HepG2 (cell line): Measurements from ENCODE around the gene PCBP4. TPM values are rescaled to one million over a fixed set of nuclear protein-coding genes. Genes with fewer than 3 reads are reported as not detected.
A peak's percentile ranks its signal among the peaks of the same experiment; 100 is the strongest.

Experiments
- ASH2L ChIP-seq: fragments of 300-600, 200-600 bp; sonication (generic); IDR thresholded peaks from 2 replicates; pipeline ENCODE4 v1.7.0; 2017; ENCODE audit warnings: low read depth, mild to moderate bottlenecking, moderate library complexity, mixed read lengths, low read length; ENCODE audit not compliant: insufficient read length
- ATF7 ChIP-seq, 2 experiments: fragments of 450-650 bp in 1 of 2; sonication (generic) in 1 of 2; formaldehyde crosslinking in 1 of 2; IDR thresholded peaks; 2 replicates each; pipeline versions ENCODE4 v1.4.0 to v1.6.1; 2016 to 2020; ENCODE audit warnings: antibody characterized with exemption in 1 of 2, mild to moderate bottlenecking in 1 of 2, missing genetic modification reagents in 1 of 2
- BRD4 ChIP-seq: sonication (generic); formaldehyde crosslinking; IDR thresholded peaks from 2 replicates; pipeline ENCODE4 v1.4.0; 2020; ENCODE audit warnings: missing genetic modification reagents
- HNRNPK ChIP-seq: fragments of 200-400 bp; formaldehyde crosslinking; IDR thresholded peaks from 2 replicates; pipeline ENCODE4 v1.6.1; 2018; ENCODE audit warnings: low read length, low read depth, moderate library complexity, mild to moderate bottlenecking; ENCODE audit not compliant: poor library complexity, severe bottlenecking
- KLF15 ChIP-seq: sonication (generic); formaldehyde crosslinking; IDR thresholded peaks from 2 replicates; pipeline ENCODE4 v1.8.1; 2023; ENCODE audit warnings: borderline replicate concordance, mild to moderate bottlenecking, inconsistent platforms, missing genetic modification reagents, mixed read lengths
- NCOA2 ChIP-seq: sonication (generic); formaldehyde crosslinking; IDR thresholded peaks from 2 replicates; pipeline ENCODE4 v1.8.0; 2022; ENCODE audit warnings: inconsistent platforms
- PRDM4 ChIP-seq: sonication (generic); formaldehyde crosslinking; IDR thresholded peaks from 2 replicates; pipeline ENCODE4 v1.9.0; 2021; ENCODE audit warnings: missing genetic modification reagents, borderline replicate concordance
- TP53 ChIP-seq: sonication (generic); formaldehyde crosslinking; conservative IDR thresholded peaks from 2 replicates; pipeline ENCODE4 v1.4.0; 2020; ENCODE audit warnings: missing genetic modification reagents
- ZNF329 ChIP-seq: sonication (generic); formaldehyde crosslinking; IDR thresholded peaks from 2 replicates; pipeline ENCODE4 v1.9.0; 2021; ENCODE audit warnings: low read depth, mild to moderate bottlenecking, missing genetic modification reagents
- ZNF572 ChIP-seq: sonication (generic); formaldehyde crosslinking; IDR thresholded peaks from 2 replicates; pipeline ENCODE4 v1.5.1; 2020; ENCODE audit warnings: mild to moderate bottlenecking, missing genetic modification reagents
- ZNF841 ChIP-seq: sonication (generic); formaldehyde crosslinking; IDR thresholded peaks from 2 replicates; pipeline ENCODE4 v1.8.1; 2023; ENCODE audit warnings: missing genetic modification reagents, borderline replicate concordance
- polyA plus RNA-seq, 8 experiments: library from polyadenylated mRNA; depleted of rRNA in 3 of 8; stranded (reverse) in 7 of 8; unstranded in 1 of 8; fragments of >200 nt; fragmentation: Illumina TruSeq in 4 of 8; extraction: Trizol in 4 of 8; gene quantifications; 2 replicates each; pipeline versions ENCODE4 v1.2.1 to v1.2.3, GENCODE V29; 2011 to 2016; ENCODE audit warnings: low read depth in 4 of 8, missing spikeins in 1 of 8, mixed read lengths in 1 of 8; ENCODE audit not compliant: insufficient read depth in 1 of 8
- total RNA-seq, 5 experiments: library from RNA; depleted of rRNA; stranded (reverse); fragments of >200 nt; fragmentation: Illumina TruSeq; extraction: Trizol; gene quantifications; 2 replicates each; pipeline ENCODE4 v1.2.3, GENCODE V29; 2016; ENCODE audit warnings: low read depth in 1 of 5
- TF ChIP-seq, protein P1 (sequence below): IDR thresholded peaks from 2 replicates; pipeline ENCODE4 v1.6.1; 2016; ENCODE audit warnings: missing genetic modification reagents, missing compliant biosample characterization

Gene PCBP4
- total and polyA plus RNA-seq, 2 of the 13 experiments (the other 11 are each of a cell fraction or from before 2014, with no cell fraction given): 36.8 to 51.3 TPM

DNA sequence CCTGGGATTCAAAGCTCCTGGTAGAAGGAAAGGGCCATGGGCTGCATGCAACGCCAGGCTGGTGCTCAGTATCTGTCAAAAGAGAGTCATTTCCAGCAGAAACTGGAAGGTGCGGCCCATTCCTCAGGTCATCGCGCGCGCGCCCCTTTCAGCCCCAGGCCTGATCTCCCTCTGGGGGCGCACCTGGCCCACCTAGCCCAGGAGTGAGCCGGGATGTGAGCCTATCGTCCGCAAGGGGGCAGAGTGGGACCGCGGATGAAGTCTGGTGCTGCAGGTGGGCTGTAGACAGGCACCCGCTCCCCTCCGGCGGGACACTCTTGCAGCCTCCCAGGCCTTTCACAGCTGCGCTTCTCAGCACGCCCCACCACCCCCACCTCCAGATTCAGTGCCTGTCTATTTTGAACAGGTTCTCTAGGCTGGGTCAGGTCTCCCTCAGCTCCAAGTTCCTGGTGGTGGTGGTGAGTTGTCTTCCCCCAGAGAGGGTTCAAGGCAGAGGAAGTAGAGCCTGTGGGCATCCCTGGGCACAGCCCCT is 34.3 kb upstream of the PCBP4 start (continued):
- TF ChIP-seq, protein P1, sequence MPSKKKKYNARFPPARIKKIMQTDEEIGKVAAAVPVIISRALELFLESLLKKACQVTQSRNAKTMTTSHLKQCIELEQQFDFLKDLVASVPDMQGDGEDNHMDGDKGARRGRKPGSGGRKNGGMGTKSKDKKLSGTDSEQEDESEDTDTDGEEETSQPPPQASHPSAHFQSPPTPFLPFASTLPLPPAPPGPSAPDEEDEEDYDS: no peak
- no peak for TF ChIP-seq KLF15 (CRISPR knock-in tag)
- TF ChIP-seq ZNF329 (CRISPR knock-in tag): no peak
- TF ChIP-seq BRD4: no peak
- no peak for TF ChIP-seq ZNF572 (CRISPR knock-in tag)
- no peak for TF ChIP-seq TP53 (CRISPR knock-in tag)
- TF ChIP-seq HNRNPK: no peak
- TF ChIP-seq ASH2L: no peak
- TF ChIP-seq ZNF841 (CRISPR knock-in tag): no peak
- TF ChIP-seq NCOA2: 0 out of 2 replicates have a peak, but pooled peaks have one; percentile 15
- no peak for TF ChIP-seq ATF7 (IDR thresholded peaks at IDR 0.05)
- TF ChIP-seq ATF7 (CRISPR knock-in tag; IDR thresholded peaks at IDR 0.05): no peak
- no peak for TF ChIP-seq PRDM4 (CRISPR knock-in tag)
